ENCODE measurements around the gene SH3BP1. TPM values are rescaled to one million over a fixed set of nuclear protein-coding genes. Genes with fewer than 3 reads are reported as not detected.
"Not testable (repeated sequence)": the region's sequence is repeated elsewhere in the genome, so short reads cannot be mapped to it uniquely, and the experiment has no call there.

Gene SH3BP1
- total and polyA plus RNA-seq, 12 donors = 0.50 to 9.3 (median 2.0) TPM

- Histone ChIP-seq H3K9me3 (no peaks in the 10 kb centered on the region), H3K4me1 (peaks cover 0 to 3% (median 0%) of the 10 kb centered on the region in 9 donors), H3K36me3 (peaks cover 0 to 94% (median 0%) of the 10 kb centered on the region in 9 donors), H3K4me3 (no peak overlapping the region), H3K27me3 (no peaks in the 10 kb centered on the region), H3K27ac (no peak overlapping the region)
- intact Hi-C loops (cut with DNase I) = no loop called here
- DNase-seq (no peak), ATAC-seq (no peak)
- 94% methylated on average over 17 of the region's 17 CpGs for WGBS, 2 donors
- no peak for TF ChIP-seq CTCF (IDR thresholded peaks at IDR 0.05)
Observed at GRCh38 chr22:37650463-37651136, 11.1 kb downstream of the SH3BP1 start.

- Histone ChIP-seq H3K9me3 (no peaks in the 10 kb centered on the region), H3K27ac (peak overlapping the region in 3 of 10 donors; percentile 49 to 62 (median 52)), H3K27me3 (no peaks in the 10 kb centered on the region), H3K36me3 (peaks cover 0 to 53% (median 0%) of the 10 kb centered on the region in 9 donors), H3K4me1 (peaks cover 4 to 30% (median 15%) of the 10 kb centered on the region in 9 donors), H3K4me3 (no peak overlapping the region)
- TF ChIP-seq CTCF (IDR thresholded peaks at IDR 0.05) = no peak
- ATAC-seq (no peak), DNase-seq (no peak)
- intact Hi-C loops (cut with DNase I) = no loop called here
- WGBS, 2 donors = 75 to 84% methylated on average over 14 of the region's 14 CpGs
Observed at GRCh38 chr22:37654563-37655251, 15.2 kb downstream of the SH3BP1 start.

GRCh38 chr22:37655252-37655563, 15.7 kb downstream of the SH3BP1 start:
- no peak for TF ChIP-seq CTCF (IDR thresholded peaks at IDR 0.05)
- Histone ChIP-seq H3K27ac (peak overlapping the region in 6 of 10 donors; percentile 31 to 62 (median 51)), H3K27me3 (no peaks in the 10 kb centered on the region), H3K9me3 (no peaks in the 10 kb centered on the region), H3K36me3 (peaks cover 0 to 48% (median 0%) of the 10 kb centered on the region in 9 donors), H3K4me3 (no peak overlapping the region), H3K4me1 (peaks cover 8 to 35% (median 20%) of the 10 kb centered on the region in 9 donors)
- DNase-seq (no peak), ATAC-seq (no peak)
- intact Hi-C loops (cut with DNase I) = no loop called here
- WGBS, 2 donors = 74 to 86% methylated on average over 17 of the region's 17 CpGs

- H3K4me3 ChIP-seq; DNase-seq; H3K9me3 ChIP-seq; H3K27me3 ChIP-seq; intact Hi-C loops (cut with DNase I); ATAC-seq: not testable (repeated sequence)
- 94 to 96% methylated on average over 4 of the region's 4 CpGs for WGBS, 2 donors
- Histone ChIP-seq H3K4me1 (peaks cover 8 to 49% (median 33%) of the 10 kb centered on the region in 9 donors), H3K27ac (peak overlapping the region in 5 of 10 donors; percentile 39 to 62 (median 52)), H3K36me3 (peaks cover 0 to 34% (median 0%) of the 10 kb centered on the region in 9 donors)
Observed at GRCh38 chr22:37656583-37656982, 17.1 kb downstream of the SH3BP1 start.

Data from heart right ventricle (tissue), 16 donors.